ENCODE results near the gene DEF6.

Gene DEF6

GRCh38 chr6:35356391-35356790 lies 58.8 kb downstream of the DEF6 start:
- H3F3A ChIP-seq (ENCODE audit: insufficient read depth, low read length), result no peaks in the 10 kb centered on the region
- H3K9ac ChIP-seq (ENCODE audit: low read length), result no peak overlapping the region
- no peak overlapping the region for H3K4me2 ChIP-seq (ENCODE audit: low read depth, low read length)
- no peak for DNase-seq
- H3K4me3 ChIP-seq (ENCODE audit: low read length), result no peak overlapping the region
- H3K4me1 ChIP-seq (ENCODE audit: low read length), result no peaks in the 10 kb centered on the region
- no peaks in the 10 kb centered on the region for H3K79me2 ChIP-seq (ENCODE audit: low read length)
- H3K27me3 ChIP-seq (replicated peaks; ENCODE audit: insufficient read depth, low read length), result no peaks in the 10 kb centered on the region
- H2AFZ ChIP-seq (ENCODE audit: low read length), result no peak overlapping the region
- no peaks in the 10 kb centered on the region for H3K9me2 ChIP-seq (replicated peaks; ENCODE audit: insufficient read depth, low read length)
- no peaks in the 10 kb centered on the region for H3K9me3 ChIP-seq (replicated peaks; ENCODE audit: insufficient read depth, low read length)
- H3K36me3 ChIP-seq (replicated peaks; ENCODE audit: insufficient read depth, low read length), result no peaks in the 10 kb centered on the region
- TF ChIP-seq, protein P1, sequence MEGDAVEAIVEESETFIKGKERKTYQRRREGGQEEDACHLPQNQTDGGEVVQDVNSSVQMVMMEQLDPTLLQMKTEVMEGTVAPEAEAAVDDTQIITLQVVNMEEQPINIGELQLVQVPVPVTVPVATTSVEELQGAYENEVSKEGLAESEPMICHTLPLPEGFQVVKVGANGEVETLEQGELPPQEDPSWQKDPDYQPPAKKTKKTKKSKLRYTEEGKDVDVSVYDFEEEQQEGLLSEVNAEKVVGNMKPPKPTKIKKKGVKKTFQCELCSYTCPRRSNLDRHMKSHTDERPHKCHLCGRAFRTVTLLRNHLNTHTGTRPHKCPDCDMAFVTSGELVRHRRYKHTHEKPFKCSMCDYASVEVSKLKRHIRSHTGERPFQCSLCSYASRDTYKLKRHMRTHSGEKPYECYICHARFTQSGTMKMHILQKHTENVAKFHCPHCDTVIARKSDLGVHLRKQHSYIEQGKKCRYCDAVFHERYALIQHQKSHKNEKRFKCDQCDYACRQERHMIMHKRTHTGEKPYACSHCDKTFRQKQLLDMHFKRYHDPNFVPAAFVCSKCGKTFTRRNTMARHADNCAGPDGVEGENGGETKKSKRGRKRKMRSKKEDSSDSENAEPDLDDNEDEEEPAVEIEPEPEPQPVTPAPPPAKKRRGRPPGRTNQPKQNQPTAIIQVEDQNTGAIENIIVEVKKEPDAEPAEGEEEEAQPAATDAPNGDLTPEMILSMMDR (IDR thresholded peaks at IDR 0.05; ENCODE audit: low read length), result no peak
- TF ChIP-seq EZH2phosphoT487 (IDR thresholded peaks at IDR 0.05; ENCODE audit: low read length) (no peak), EZH2 (optimal IDR thresholded peaks at IDR 0.05; ENCODE audit: low read depth, low read length) (no peak)
- no peak overlapping the region for H3K27ac ChIP-seq (ENCODE audit: low read length)
- no peaks in the 10 kb centered on the region for H4K20me1 ChIP-seq (ENCODE audit: insufficient read depth, low read length)

DNA sequence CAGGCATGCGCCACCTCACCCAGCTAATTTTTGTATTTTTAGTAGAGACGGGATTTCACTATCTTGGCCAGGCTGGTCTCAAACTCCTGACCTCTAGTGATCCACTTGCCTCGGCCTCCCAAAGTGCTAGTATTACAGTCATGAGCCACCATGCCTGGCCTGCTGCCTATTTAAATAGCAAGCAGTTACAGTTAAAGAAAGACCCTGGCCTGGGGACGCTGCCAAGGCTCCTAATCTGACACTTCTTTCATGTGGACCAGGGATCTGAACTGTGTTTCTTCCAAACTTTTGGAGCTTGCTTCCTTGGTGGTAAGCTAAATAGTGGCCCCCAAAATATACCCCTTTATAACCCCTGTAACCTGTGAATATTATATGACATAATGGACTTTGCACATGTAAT lies 60.1 kb downstream of the DEF6 start:
- Histone ChIP-seq H3K9me3 (replicated peaks; ENCODE audit: insufficient read depth, low read length) (no peaks in the 10 kb centered on the region), H2AFZ (ENCODE audit: low read length) (no peak overlapping the region), H4K20me1 (ENCODE audit: insufficient read depth, low read length) (no peaks in the 10 kb centered on the region), H3K9me2 (replicated peaks; ENCODE audit: insufficient read depth, low read length) (no peaks in the 10 kb centered on the region), H3K79me2 (ENCODE audit: low read length) (no peaks in the 10 kb centered on the region), H3K4me2 (ENCODE audit: low read depth, low read length) (no peak overlapping the region), H3K4me1 (ENCODE audit: low read length) (no peaks in the 10 kb centered on the region), H3K36me3 (replicated peaks; ENCODE audit: insufficient read depth, low read length) (no peaks in the 10 kb centered on the region), H3F3A (ENCODE audit: insufficient read depth, low read length) (no peaks in the 10 kb centered on the region), H3K4me3 (ENCODE audit: low read length) (no peak overlapping the region), H3K9ac (ENCODE audit: low read length) (no peak overlapping the region), H3K27ac (ENCODE audit: low read length) (no peak overlapping the region), H3K27me3 (replicated peaks; ENCODE audit: insufficient read depth, low read length) (no peaks in the 10 kb centered on the region)
- TF ChIP-seq, protein P1 (IDR thresholded peaks at IDR 0.05; ENCODE audit: low read length), result no peak
- TF ChIP-seq EZH2phosphoT487 (IDR thresholded peaks at IDR 0.05; ENCODE audit: low read length) (no peak), EZH2 (optimal IDR thresholded peaks at IDR 0.05; ENCODE audit: low read depth, low read length) (no peak)
- no peak for DNase-seq

DNA sequence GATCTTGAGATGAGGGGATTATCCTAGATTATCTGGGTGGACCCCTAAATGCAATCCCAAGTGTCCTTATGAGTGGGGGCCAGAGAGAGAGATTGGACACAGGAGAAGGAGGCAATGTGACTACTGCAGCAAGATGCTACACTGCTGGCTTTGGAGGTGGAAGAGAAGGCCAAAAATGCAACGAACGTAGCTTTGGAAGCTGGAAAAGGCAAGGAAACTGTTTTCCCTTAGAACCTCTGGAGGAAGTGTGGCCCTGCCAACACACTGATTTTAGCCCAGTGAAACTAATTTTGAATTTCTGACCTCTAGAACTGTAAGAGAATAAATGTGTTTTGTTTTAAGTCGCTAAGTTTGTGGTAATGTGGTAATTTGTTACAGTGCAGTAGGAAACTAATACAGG lies 60.5 kb downstream of the DEF6 start:
- H3K79me2 ChIP-seq (ENCODE audit: low read length), result no peaks in the 10 kb centered on the region

More for the DNA sequence above, 60.5 kb downstream of the DEF6 start:
- H3K27me3 ChIP-seq (replicated peaks; ENCODE audit: insufficient read depth, low read length), result no peaks in the 10 kb centered on the region
- no peak overlapping the region for H3K9ac ChIP-seq (ENCODE audit: low read length)
- H3K4me2 ChIP-seq (ENCODE audit: low read depth, low read length), result no peak overlapping the region
- no peak for TF ChIP-seq EZH2 (optimal IDR thresholded peaks at IDR 0.05; ENCODE audit: low read depth, low read length)
- TF ChIP-seq EZH2phosphoT487 (IDR thresholded peaks at IDR 0.05; ENCODE audit: low read length), result no peak
- TF ChIP-seq, protein P1 (IDR thresholded peaks at IDR 0.05; ENCODE audit: low read length), result no peak
- H3K27ac ChIP-seq (ENCODE audit: low read length), result no peak overlapping the region
- H3K9me3 ChIP-seq (replicated peaks; ENCODE audit: insufficient read depth, low read length), result no peaks in the 10 kb centered on the region
- no peaks in the 10 kb centered on the region for H3K9me2 ChIP-seq (replicated peaks; ENCODE audit: insufficient read depth, low read length)
- no peak for DNase-seq
- H4K20me1 ChIP-seq (ENCODE audit: insufficient read depth, low read length), result no peaks in the 10 kb centered on the region
- H3K4me1 ChIP-seq (ENCODE audit: low read length), result no peaks in the 10 kb centered on the region
- no peaks in the 10 kb centered on the region for H3K36me3 ChIP-seq (replicated peaks; ENCODE audit: insufficient read depth, low read length)
- H2AFZ ChIP-seq (ENCODE audit: low read length), result no peak overlapping the region
- no peak overlapping the region for H3K4me3 ChIP-seq (ENCODE audit: low read length)
- no peaks in the 10 kb centered on the region for H3F3A ChIP-seq (ENCODE audit: insufficient read depth, low read length)

All from MM.1S (cell line).